ENCODE results near the gene APOOL.

- TF ChIP-seq, protein P1, sequence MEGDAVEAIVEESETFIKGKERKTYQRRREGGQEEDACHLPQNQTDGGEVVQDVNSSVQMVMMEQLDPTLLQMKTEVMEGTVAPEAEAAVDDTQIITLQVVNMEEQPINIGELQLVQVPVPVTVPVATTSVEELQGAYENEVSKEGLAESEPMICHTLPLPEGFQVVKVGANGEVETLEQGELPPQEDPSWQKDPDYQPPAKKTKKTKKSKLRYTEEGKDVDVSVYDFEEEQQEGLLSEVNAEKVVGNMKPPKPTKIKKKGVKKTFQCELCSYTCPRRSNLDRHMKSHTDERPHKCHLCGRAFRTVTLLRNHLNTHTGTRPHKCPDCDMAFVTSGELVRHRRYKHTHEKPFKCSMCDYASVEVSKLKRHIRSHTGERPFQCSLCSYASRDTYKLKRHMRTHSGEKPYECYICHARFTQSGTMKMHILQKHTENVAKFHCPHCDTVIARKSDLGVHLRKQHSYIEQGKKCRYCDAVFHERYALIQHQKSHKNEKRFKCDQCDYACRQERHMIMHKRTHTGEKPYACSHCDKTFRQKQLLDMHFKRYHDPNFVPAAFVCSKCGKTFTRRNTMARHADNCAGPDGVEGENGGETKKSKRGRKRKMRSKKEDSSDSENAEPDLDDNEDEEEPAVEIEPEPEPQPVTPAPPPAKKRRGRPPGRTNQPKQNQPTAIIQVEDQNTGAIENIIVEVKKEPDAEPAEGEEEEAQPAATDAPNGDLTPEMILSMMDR (conservative IDR thresholded peaks at IDR 0.05; ENCODE audit: low read depth, low read length): no peak
- TF ChIP-seq EZH2 (IDR thresholded peaks at IDR 0.05; ENCODE audit: low read length, unreplicated experiment): no peak
These were observed 132.7 kb downstream of the APOOL start for GRCh38 chrX:85136409-85136808.

All from PC-3 (cell line).